T-cell (primary cell): Measurements from ENCODE around the gene CHMP4A. TPM values are rescaled to one million over a fixed set of nuclear protein-coding genes. Genes with fewer than 3 reads are reported as not detected.

Experiments
- ATAC-seq, 4 experiments: fragments of 200-7000 bp in 3 of 4; fragments of 150-1000 bp in 1 of 4; cut with Tn5 transposase; replicated peaks in 1 of 4; 1 replicate in 3 of 4; 2 replicates in 1 of 4; pipeline ENCODE4 v1.10.0; 2021; ENCODE audit warnings: moderate library complexity in 3 of 4, mild to moderate bottlenecking in 2 of 4, moderate number of reproducible peaks in 1 of 4
- CTCF ChIA-PET, 2 donors: fragments of 300-600 bp; sonication (Branson Sonifier 250); formaldehyde crosslinking; loops; one replicate each; lab custom pipeline; 2022; ENCODE audit warnings: antibody characterized with exemption in 2 of 2; lab: Charles Lee
- POLR2A ChIA-PET, 2 donors: fragments of 300-600 bp; sonication (Branson Sonifier 250); formaldehyde crosslinking; loops; one replicate each; lab custom pipeline; 2022; ENCODE audit warnings: antibody characterized with exemption in 2 of 2; lab: Charles Lee
- DNase-seq, 35 experiments: peaks; one replicate each; pipeline versions ENCODE4 v3.0.0 to v3.0.0-alpha.2; 2013 to 2023
- H3K27ac ChIP-seq: one replicate; pipeline ENCODE4 v1.5.1; 2013; ENCODE audit warnings: low read length
- H3K27me3 ChIP-seq, 2 experiments: replicated peaks in 1 of 2; 1 replicate in 1 of 2; 2 replicates in 1 of 2; pipeline versions ENCODE4 v1.6.1 to v1.7.0; 2013; ENCODE audit warnings: low read length in 1 of 2, mixed read lengths in 1 of 2; ENCODE audit not compliant: control insufficient read depth in 2 of 2, insufficient read depth in 2 of 2; ENCODE audit errors: extremely low read depth in 1 of 2
- H3K36me3 ChIP-seq, 2 donors: 1 replicate in 1 of 2; 2 replicates in 1 of 2; pipeline versions ENCODE4 v1.6.1 to v1.7.0; 2013; ENCODE audit warnings: low read length in 1 of 2; ENCODE audit not compliant: control insufficient read depth in 2 of 2, insufficient read depth in 1 of 2; ENCODE audit errors: extremely low read depth in 1 of 2
- H3K4me1 ChIP-seq, 2 experiments: 1 replicate in 1 of 2; 2 replicates in 1 of 2; pipeline versions ENCODE4 v1.6.1 to v1.7.0; 2013; ENCODE audit warnings: low read length in 2 of 2, mixed read lengths in 1 of 2; ENCODE audit not compliant: insufficient read depth in 2 of 2, control insufficient read depth in 1 of 2; ENCODE audit errors: extremely low read depth in 1 of 2
- H3K4me3 ChIP-seq, 2 donors: 1 replicate in 1 of 2; 2 replicates in 1 of 2; pipeline versions ENCODE4 v1.5.1 to v1.7.0; 2013; ENCODE audit warnings: mild to moderate bottlenecking in 2 of 2, low read length in 1 of 2, moderate library complexity in 1 of 2; ENCODE audit not compliant: control insufficient read depth in 1 of 2; ENCODE audit errors: extremely low read depth in 1 of 2
- H3K9me3 ChIP-seq: 2 replicates; pipeline ENCODE4 v1.7.0; 2013
- H3K27ac Mint-ChIP-seq, 2 donors: one replicate each; pipeline ENCODE4 v1.8.0; 2020 to 2021; ENCODE audit warnings: mild to moderate bottlenecking in 2 of 2, mixed read lengths in 2 of 2
- H3K27me3 Mint-ChIP-seq, 2 donors: one replicate each; pipeline ENCODE4 v1.8.0; 2021 to 2022; ENCODE audit warnings: mixed read lengths in 2 of 2
- H3K36me3 Mint-ChIP-seq: one replicate; pipeline ENCODE4 v1.8.0; 2021; ENCODE audit warnings: mixed read lengths
- H3K4me1 Mint-ChIP-seq, 3 donors: one replicate each; pipeline ENCODE4 v1.8.0; 2020 to 2022; ENCODE audit warnings: mixed read lengths in 3 of 3, mild to moderate bottlenecking in 1 of 3
- H3K4me3 Mint-ChIP-seq, 3 donors: one replicate each; pipeline ENCODE4 v1.8.0; 2020 to 2022; ENCODE audit warnings: mild to moderate bottlenecking in 3 of 3, mixed read lengths in 3 of 3, moderate library complexity in 3 of 3
- H3K9me3 Mint-ChIP-seq, 3 donors: one replicate each; pipeline ENCODE4 v1.8.0; 2020 to 2022; ENCODE audit warnings: mixed read lengths in 3 of 3
- WGBS: methylation state at CpG from one replicate; pipeline ENCODE4 v1.1.5; 2013; ENCODE audit warnings: missing lambda C conversion rate; ENCODE audit not compliant: insufficient coverage; 5-methylcytosine and 5-hydroxymethylcytosine counted together
- total RNA-seq, 35 experiments: library from RNA in 6 of 35; stranded (reverse) in 6 of 35; fragments of 120-200 nt in 1 of 35; gene quantifications; one replicate each; pipeline versions ENCODE4 v1.2.1 to v1.2.4 and lab custom pipeline; 2013 to 2026

Gene CHMP4A
- total RNA-seq, 5 donors from 2014 or later (not counting 1 experiment from before 2014, with no cell fraction given), result 81.9 to 99.6 (median 92.8) TPM

- Histone ChIP-seq H3K9me3 (no peaks in the 10 kb centered on the region), H3K27ac (peak within 1 kb of the TSS; percentile 72), H3K27me3 (no peaks in the 10 kb centered on the region), H3K4me1 (peaks cover 18 to 41% of the 10 kb centered on the region in 2 experiments), H3K4me3 (peak within 1 kb of the TSS; percentile 76 to 98), H3K36me3 (peaks cover 0 to 32% of the 10 kb centered on the region in 2 donors)
- ATAC-seq (peak; percentile 87 to 90 (median 90)), DNase-seq (peak; percentile 76 to 92 (median 86))
- POLR2A ChIA-PET, result interaction anchor here in 1 of 2 donors (2.0 kb wide), 1 partner anchor 10 kb away, joined by 6 read pairs; the partner anchor contains the start of gene TINF2
- 0% methylated on average over 27 of the region's 30 CpGs for WGBS
- Mint-ChIP-seq H3K27me3 (no peaks in the 10 kb centered on the region), H3K4me1 (peaks cover 50 to 65% (median 58%) of the 10 kb centered on the region in 3 donors), H3K9me3 (no peaks in the 10 kb centered on the region), H3K36me3 (peaks cover 32% of the 10 kb centered on the region), H3K4me3 (peak within 1 kb of the TSS; percentile 83 to 99 (median 95)), H3K27ac (peak within 1 kb of the TSS; percentile 97)
- CTCF ChIA-PET, result interaction anchor here in 1 of 2 donors (2.8 kb wide), 1 partner anchor 10 kb away, joined by 9 read pairs; the partner anchor contains the start of gene TINF2
Measured at GRCh38 chr14:24232121-24232644, 18.9 kb upstream of the CHMP4A start, which contains the start of gene NEDD8. TSS of gene NEDD8 (minus strand) at chr14:24232367. CDS start at chr14:24232267, 100 bp downstream.

DNA sequence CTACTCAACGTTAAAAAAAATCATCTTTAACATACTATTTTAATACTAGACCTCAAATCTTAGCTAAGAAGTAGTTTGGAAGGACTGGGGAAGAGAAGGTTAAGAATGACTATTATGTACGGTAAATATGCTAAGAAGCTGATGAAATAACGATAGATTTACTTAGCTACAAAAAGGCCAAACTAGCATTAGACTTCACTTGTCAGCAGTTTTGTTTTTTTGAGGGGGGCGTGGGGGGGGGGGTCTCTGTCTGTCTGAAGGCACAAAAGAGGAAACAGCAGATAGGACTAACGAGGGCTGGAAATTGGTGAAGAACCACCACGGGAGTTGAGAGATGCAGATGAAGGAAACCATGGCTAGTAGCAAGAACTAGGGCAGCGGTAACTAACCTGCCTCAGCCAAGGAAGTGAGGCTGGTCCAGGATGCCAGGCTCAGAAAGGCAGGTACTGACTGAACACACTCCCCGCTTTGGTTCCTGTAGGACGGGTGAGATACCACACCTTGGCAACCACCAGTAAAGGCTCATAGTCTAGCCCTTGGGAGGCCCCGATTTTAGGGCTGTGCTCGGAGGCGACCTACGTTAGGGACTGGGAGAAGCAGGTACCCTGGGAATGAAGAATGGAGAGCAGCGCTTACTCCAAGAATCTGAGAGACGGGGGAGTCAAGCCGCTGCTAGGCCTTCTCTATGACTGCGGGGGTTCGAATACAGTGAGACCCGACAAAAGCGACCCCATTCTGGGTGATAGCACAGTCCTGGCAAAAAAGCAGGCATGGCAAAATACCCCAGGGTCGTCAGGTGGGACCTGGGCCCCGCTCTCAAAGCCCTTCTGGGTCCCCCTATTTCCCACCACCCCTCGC is 18.2 kb upstream of the CHMP4A start:
- no peaks in the 10 kb centered on the region for H3K9me3 ChIP-seq
- 6% methylated on average over 15 of the region's 23 CpGs for WGBS
- H3K36me3 ChIP-seq, result peaks cover 0 to 25% of the 10 kb centered on the region in 2 donors
- Mint-ChIP-seq H3K4me3 (peak overlapping the region; percentile 83 to 99 (median 95)), H3K27me3 (no peaks in the 10 kb centered on the region), H3K9me3 (no peaks in the 10 kb centered on the region), H3K4me1 (peaks cover 54 to 64% (median 60%) of the 10 kb centered on the region in 3 donors), H3K36me3 (peaks cover 29% of the 10 kb centered on the region), H3K27ac (peak overlapping the region; percentile 97)
- POLR2A ChIA-PET, result interaction anchor here (0.6 to 1.6 kb wide), 5 partner anchors 11 to 60 kb away, joined by 3 to 7 read pairs (median 5); partner anchors contain the start of genes TINF2 (in 2 of the 2), CHMP4A (in 1 of the 2) and REC8 (in 1 of the 2)
- peak overlapping the region; percentile 72 for H3K27ac ChIP-seq
- H3K4me3 ChIP-seq, result peak overlapping the region; percentile 76 to 98
- ATAC-seq (peak in 3 of 4 experiments; percentile 7 to 23 (median 11)), DNase-seq (peak in 14 of 35 experiments; percentile 8 to 47 (median 18))
- H3K4me1 ChIP-seq, result peaks cover 18 to 41% of the 10 kb centered on the region in 2 experiments
- no peaks in the 10 kb centered on the region for H3K27me3 ChIP-seq
- CTCF ChIA-PET, result interaction anchor here in 1 of 2 donors (0.6 to 1.6 kb wide), 5 partner anchors 11 to 1312 kb away, joined by 3 to 9 read pairs (median 4); partner anchors contain the start of genes DHRS1, NOP9, RBM23 and TINF2

GRCh38 chr14:24228902-24229301 is 15.6 kb upstream of the CHMP4A start:
- Histone ChIP-seq H3K4me1 (peaks cover 16 to 36% of the 10 kb centered on the region in 2 experiments), H3K27me3 (no peaks in the 10 kb centered on the region), H3K27ac (no peak overlapping the region), H3K36me3 (peaks cover 0 to 5% of the 10 kb centered on the region in 2 donors), H3K4me3 (no peak overlapping the region), H3K9me3 (no peaks in the 10 kb centered on the region)
- Mint-ChIP-seq H3K4me3 (no peak overlapping the region), H3K27me3 (no peaks in the 10 kb centered on the region), H3K36me3 (peaks cover 16% of the 10 kb centered on the region), H3K27ac (no peak overlapping the region), H3K9me3 (no peaks in the 10 kb centered on the region), H3K4me1 (peaks cover 43 to 64% (median 55%) of the 10 kb centered on the region in 3 donors)
- ATAC-seq (no peak), DNase-seq (no peak)
- ChIA-PET CTCF (interaction anchor here (0.6 to 1.0 kb wide), 6 partner anchors 13 to 220 kb away, joined by 3 to 6 read pairs (median 4); partner anchors contain the start of gene MDP1 (in 1 of the 2)), POLR2A (interaction anchor here (0.6 to 0.9 kb wide), 7 partner anchors 10 to 258 kb away, joined by 3 to 8 read pairs (median 4); partner anchors contain the start of genes PSME1 (in 1 of the 2) and TINF2 (in 1 of the 2))
- WGBS, result 71% methylated on average over 1 of the region's 1 CpG

DNA sequence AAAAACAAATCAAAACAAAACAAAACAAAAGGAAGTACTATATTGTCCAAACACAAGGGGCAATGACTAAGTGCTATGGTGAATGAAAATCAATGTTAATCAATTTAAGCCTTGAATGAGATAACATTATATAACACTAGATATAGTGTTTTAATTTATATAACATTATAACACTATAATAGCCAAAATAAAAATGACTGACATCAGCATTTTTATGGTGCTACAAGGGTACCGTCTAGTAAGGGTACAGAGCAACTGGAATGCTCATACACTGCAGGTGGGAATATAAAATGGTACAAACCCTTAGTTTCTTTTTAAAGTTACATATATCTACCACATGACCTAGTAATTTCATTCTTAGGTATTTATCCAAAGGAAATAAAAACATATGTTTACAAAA is 13.2 kb upstream of the CHMP4A start:
- H3K4me3 Mint-ChIP-seq, result no peak overlapping the region
- Histone ChIP-seq H3K4me1 (peaks cover 5 to 20% of the 10 kb centered on the region in 2 experiments), H3K36me3 (peaks cover 0 to 5% of the 10 kb centered on the region in 2 donors), H3K27me3 (no peaks in the 10 kb centered on the region), H3K4me3 (no peak overlapping the region), H3K27ac (no peak overlapping the region), H3K9me3 (no peaks in the 10 kb centered on the region)
- H3K36me3 Mint-ChIP-seq, result peaks cover 16% of the 10 kb centered on the region
- ATAC-seq (no peak), DNase-seq (no peak)
- WGBS, result no CpG with 5 or more reads among the region's 1 CpG
- peaks cover 31 to 45% (median 36%) of the 10 kb centered on the region in 3 donors for H3K4me1 Mint-ChIP-seq
- ChIA-PET CTCF (interaction anchor here in 1 of 2 donors (0.6 to 1.5 kb wide), 2 partner anchors 11 to 71 kb away, joined by 3 read pairs; partner anchors contain the start of gene MDP1), POLR2A (no interaction called here)
- H3K27me3 Mint-ChIP-seq, result no peaks in the 10 kb centered on the region
- no peaks in the 10 kb centered on the region for H3K9me3 Mint-ChIP-seq
- H3K27ac Mint-ChIP-seq, result no peak overlapping the region

DNA sequence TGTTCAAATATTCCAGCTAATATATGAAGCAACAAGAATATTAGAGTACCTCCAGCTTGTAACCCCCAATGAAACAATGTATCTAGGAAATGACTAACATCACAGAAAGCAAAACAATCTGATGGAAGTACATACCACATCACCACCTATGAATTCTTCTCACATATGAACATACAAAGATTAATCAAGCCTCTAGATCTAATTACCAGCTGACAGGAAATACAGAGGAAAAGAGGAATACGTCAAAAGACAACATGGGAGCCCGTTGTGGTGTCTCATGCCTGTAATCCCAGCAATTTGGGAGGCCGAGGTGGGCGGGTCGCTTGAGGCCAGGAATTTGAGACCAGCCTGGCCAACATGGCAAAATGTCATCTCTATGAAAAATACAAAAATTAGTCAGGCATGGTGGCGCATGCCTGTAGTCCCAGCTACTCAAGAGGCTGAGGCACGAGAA is 11.4 kb upstream of the CHMP4A start:
- 96% methylated on average over 4 of the region's 7 CpGs for WGBS
- no peaks in the 10 kb centered on the region for H3K27me3 ChIP-seq
- DNase-seq (no peak), ATAC-seq (no peak)
- no peak overlapping the region for H3K4me3 Mint-ChIP-seq
- ChIA-PET CTCF (interaction anchor here in 1 of 2 donors (1.0 kb wide), 1 partner anchor 9 kb away, joined by 3 read pairs; the partner anchor contains the start of gene MDP1), POLR2A (interaction anchor here in 1 of 2 donors (0.5 kb wide), 1 partner anchor 146 kb away, joined by 6 read pairs; no protein-coding TSS in a partner anchor)
- peaks cover 22 to 37% (median 29%) of the 10 kb centered on the region in 3 donors for H3K4me1 Mint-ChIP-seq
- H3K9me3 Mint-ChIP-seq, result no peaks in the 10 kb centered on the region
- peaks cover 16% of the 10 kb centered on the region for H3K36me3 Mint-ChIP-seq
- H3K36me3 ChIP-seq, result peaks cover 0 to 5% of the 10 kb centered on the region in 2 donors
- H3K4me3 ChIP-seq, result no peak overlapping the region
- peak overlapping the region in 1 of 2 donors; percentile 25 for H3K27ac Mint-ChIP-seq
- H3K27ac ChIP-seq, result no peak overlapping the region
- H3K27me3 Mint-ChIP-seq, result no peaks in the 10 kb centered on the region
- no peaks in the 10 kb centered on the region for H3K9me3 ChIP-seq
- peaks cover 0 to 7% of the 10 kb centered on the region in 2 experiments for H3K4me1 ChIP-seq
